ENCODE results near the gene ITGB4. TPM values are rescaled to one million over a fixed set of nuclear protein-coding genes. Genes with fewer than 3 reads are reported as not detected.
A peak's percentile ranks its signal among the peaks of the same experiment; 100 is the strongest.

Gene ITGB4
- total and polyA plus RNA-seq, 9 of the 15 experiments (the other 6 are each of a cell fraction or from before 2014, with no cell fraction given): 0.05 to 2.8 (median 0.76) TPM; not detected in 3

DNA sequence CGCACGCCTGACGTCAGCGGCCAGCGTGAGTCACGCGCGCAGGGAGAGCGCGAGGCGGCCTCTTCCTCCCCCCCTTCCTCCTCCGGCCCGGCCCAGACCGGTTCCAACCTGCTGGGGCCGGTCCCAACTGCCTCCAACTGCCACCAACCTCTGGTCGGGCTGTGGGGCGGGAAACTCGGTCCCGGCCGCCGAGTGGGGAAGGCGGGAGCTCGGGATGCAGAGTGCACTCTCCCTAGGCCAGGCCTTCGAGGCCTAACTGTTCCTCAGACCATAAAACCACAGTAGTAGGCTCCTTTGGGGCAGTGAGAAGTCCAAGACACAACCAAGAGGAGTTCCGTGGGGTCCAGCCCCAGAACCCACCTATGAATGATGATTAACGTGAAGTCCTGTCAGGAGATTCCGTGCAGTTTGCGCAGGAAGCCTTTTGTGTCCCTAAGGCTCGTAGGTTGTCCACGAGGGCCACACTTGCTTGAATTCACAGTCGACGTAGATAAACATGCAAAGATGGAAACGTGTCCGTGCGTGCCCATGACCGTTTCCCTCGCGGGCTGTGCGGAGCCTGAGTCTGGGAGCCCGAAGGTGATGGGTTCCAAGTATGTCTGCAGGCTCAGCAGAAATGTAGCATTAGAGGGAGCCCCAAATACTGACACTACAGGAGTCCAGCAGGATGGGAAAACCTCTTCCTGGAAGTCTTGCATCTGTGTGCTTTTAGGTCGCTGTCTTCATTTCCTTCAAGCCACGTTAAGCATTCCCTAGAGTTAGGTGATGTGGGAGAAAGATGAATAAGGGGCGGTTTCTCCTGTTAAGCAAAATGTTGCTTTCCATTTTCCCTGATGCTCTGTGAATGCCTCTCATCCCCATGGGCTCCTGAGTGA is 64.0 kb downstream of the ITGB4 start (continued):
- TF ChIP-seq, protein P1, sequence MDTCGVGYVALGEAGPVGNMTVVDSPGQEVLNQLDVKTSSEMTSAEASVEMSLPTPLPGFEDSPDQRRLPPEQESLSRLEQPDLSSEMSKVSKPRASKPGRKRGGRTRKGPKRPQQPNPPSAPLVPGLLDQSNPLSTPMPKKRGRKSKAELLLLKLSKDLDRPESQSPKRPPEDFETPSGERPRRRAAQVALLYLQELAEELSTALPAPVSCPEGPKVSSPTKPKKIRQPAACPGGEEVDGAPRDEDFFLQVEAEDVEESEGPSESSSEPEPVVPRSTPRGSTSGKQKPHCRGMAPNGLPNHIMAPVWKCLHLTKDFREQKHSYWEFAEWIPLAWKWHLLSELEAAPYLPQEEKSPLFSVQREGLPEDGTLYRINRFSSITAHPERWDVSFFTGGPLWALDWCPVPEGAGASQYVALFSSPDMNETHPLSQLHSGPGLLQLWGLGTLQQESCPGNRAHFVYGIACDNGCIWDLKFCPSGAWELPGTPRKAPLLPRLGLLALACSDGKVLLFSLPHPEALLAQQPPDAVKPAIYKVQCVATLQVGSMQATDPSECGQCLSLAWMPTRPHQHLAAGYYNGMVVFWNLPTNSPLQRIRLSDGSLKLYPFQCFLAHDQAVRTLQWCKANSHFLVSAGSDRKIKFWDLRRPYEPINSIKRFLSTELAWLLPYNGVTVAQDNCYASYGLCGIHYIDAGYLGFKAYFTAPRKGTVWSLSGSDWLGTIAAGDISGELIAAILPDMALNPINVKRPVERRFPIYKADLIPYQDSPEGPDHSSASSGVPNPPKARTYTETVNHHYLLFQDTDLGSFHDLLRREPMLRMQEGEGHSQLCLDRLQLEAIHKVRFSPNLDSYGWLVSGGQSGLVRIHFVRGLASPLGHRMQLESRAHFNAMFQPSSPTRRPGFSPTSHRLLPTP (IDR thresholded peaks at IDR 0.05; ENCODE audit: borderline replicate concordance, extremely low read depth, insufficient read length): no peak
- TF ChIP-seq NR0B1 (IDR thresholded peaks at IDR 0.05; ENCODE audit: partially characterized antibody): no peak
- no peak for TF ChIP-seq EWSR1 (IDR thresholded peaks at IDR 0.05; ENCODE audit: borderline replicate concordance, low read depth, partially characterized antibody)
- TF ChIP-seq ILF3 (IDR thresholded peaks at IDR 0.05; ENCODE audit: borderline replicate concordance): no peak
- TF ChIP-seq SREBF2 (CRISPR knock-in tag; IDR thresholded peaks at IDR 0.05): no peak
- TF ChIP-seq ZNF589 (CRISPR knock-in tag; IDR thresholded peaks at IDR 0.05; ENCODE audit: low read depth): peak; percentile 95
- TF ChIP-seq KDM4B (IDR thresholded peaks at IDR 0.05; ENCODE audit: borderline replicate concordance in 2 of 2, low read depth in 1 of 2): peak in 1 of 2 experiments; percentile 80; a peak in 2 of 4 replicates
- TF ChIP-seq ZBTB8A (IDR thresholded peaks at IDR 0.05; ENCODE audit: partially characterized antibody): no peak
- TF ChIP-seq NFIC (IDR thresholded peaks at IDR 0.05): peak; percentile 69
- TF ChIP-seq ZC3H11A (IDR thresholded peaks at IDR 0.05; ENCODE audit: low read depth, low read length): no peak
- peak; percentile 77; the same call in 1 of the 2 replicates for TF ChIP-seq ZNF830 (CRISPR knock-in tag; IDR thresholded peaks at IDR 0.05)
- TF ChIP-seq, protein P2, sequence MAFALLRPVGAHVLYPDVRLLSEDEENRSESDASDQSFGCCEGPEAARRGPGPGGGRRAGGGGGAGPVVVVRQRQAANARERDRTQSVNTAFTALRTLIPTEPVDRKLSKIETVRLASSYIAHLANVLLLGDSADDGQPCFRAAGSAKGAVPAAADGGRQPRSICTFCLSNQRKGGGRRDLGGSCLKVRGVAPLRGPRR (CRISPR knock-in tag; IDR thresholded peaks at IDR 0.05): peak; percentile 91; the same call in 1 of the 2 replicates
- TF ChIP-seq, protein P3, sequence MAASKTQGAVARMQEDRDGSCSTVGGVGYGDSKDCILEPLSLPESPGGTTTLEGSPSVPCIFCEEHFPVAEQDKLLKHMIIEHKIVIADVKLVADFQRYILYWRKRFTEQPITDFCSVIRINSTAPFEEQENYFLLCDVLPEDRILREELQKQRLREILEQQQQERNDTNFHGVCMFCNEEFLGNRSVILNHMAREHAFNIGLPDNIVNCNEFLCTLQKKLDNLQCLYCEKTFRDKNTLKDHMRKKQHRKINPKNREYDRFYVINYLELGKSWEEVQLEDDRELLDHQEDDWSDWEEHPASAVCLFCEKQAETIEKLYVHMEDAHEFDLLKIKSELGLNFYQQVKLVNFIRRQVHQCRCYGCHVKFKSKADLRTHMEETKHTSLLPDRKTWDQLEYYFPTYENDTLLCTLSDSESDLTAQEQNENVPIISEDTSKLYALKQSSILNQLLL (CRISPR knock-in tag; IDR thresholded peaks at IDR 0.05; ENCODE audit: borderline replicate concordance): no peak
- no peak for TF ChIP-seq ARID2 (IDR thresholded peaks at IDR 0.05)
- TF ChIP-seq RBM17 (IDR thresholded peaks at IDR 0.05; ENCODE audit: borderline replicate concordance, low read depth, low read length): no peak

Data from K562 (cell line).